Measurements from ENCODE around the gene CYBC1.

Gene CYBC1

DNA sequence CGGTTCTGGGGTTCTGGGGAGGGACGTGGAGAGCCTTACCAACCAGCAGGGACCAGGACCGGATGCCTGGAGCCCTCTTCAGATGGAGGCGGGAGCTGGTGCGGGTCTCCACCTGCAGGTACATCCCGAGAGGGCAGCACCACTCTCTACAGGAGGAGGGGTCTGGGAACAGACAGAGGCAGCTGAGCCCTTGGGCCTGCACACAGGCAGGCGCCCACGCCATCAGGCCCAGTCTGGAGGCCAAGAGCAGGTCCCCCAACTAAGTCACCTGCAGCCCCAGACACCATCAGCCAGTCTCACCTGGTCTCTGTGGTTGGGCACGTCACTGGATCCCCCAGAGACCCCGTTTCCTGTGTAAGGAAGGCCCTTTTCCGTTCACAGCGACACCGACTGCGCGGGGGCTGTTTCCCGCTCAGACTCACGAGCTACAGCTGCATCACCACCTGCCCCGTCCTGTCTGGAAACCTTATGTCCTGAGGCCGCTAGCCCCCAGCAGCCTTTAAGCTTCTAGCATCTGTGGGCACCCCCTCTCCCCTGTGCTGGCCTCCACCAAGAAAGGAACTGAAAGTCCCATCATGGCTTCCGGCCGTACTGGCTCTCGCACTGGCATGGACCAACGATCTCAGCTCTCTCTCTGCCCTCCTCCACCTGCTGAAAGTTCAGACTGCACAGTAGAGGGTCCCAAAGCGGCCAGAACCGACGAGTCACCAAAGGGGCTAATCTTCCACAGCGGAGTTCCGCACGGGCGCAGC lies 1.2 kb downstream of the CYBC1 start:
- H3K27me3 ChIP-seq (replicated peaks; ENCODE audit: control insufficient read depth, insufficient read depth, low read length, poor library complexity, severe bottlenecking), result no peaks in the 10 kb centered on the region
- peak overlapping the region; percentile 92 for H3K27ac ChIP-seq (ENCODE audit: insufficient read depth, low read length, poor library complexity, severe bottlenecking)
- peaks cover 14% of the 10 kb centered on the region for H3K4me1 ChIP-seq (ENCODE audit: control insufficient read depth, insufficient read depth, low read length, poor library complexity, severe bottlenecking)
- H3K36me3 ChIP-seq (ENCODE audit: control insufficient read depth, insufficient read depth, low read length), result peaks cover 25% of the 10 kb centered on the region
- peak overlapping the region; percentile 93 for H3K4me3 ChIP-seq (ENCODE audit: insufficient read depth, low read depth, low read length, poor library complexity, severe bottlenecking)
- H3K9me3 ChIP-seq (ENCODE audit: control insufficient read depth, low read length), result no peaks in the 10 kb centered on the region
- DNase-seq, result peak; percentile 66 to 76 (median 75)

DNA sequence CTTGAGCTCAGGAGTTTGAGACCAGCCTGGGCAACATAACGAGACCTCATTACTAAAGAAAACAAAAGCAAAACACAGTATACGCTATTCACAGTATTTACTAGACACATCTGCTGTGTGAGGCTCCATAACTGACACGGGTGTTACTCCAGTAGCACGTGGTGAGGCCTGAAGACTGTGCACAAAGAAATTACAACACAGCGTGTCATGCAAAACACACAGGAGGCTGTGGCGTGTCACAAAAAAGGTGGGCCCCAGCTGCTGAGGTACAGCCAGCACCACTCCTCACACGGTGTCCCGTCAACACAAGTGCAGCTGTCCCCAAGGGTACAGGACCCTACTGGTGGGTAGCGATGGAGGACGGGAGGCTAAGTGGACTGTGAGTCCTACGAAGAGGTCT lies 2.7 kb downstream of the CYBC1 start:
- no peaks in the 10 kb centered on the region for H3K9me3 ChIP-seq (ENCODE audit: control insufficient read depth, low read length)
- peaks cover 14% of the 10 kb centered on the region for H3K4me1 ChIP-seq (ENCODE audit: control insufficient read depth, insufficient read depth, low read length, poor library complexity, severe bottlenecking)
- H3K27ac ChIP-seq (ENCODE audit: insufficient read depth, low read length, poor library complexity, severe bottlenecking), result no peak overlapping the region
- H3K4me3 ChIP-seq (ENCODE audit: insufficient read depth, low read depth, low read length, poor library complexity, severe bottlenecking), result no peak overlapping the region
- no peaks in the 10 kb centered on the region for H3K27me3 ChIP-seq (replicated peaks; ENCODE audit: control insufficient read depth, insufficient read depth, low read length, poor library complexity, severe bottlenecking)
- no peak for DNase-seq
- peaks cover 39% of the 10 kb centered on the region for H3K36me3 ChIP-seq (ENCODE audit: control insufficient read depth, insufficient read depth, low read length)

DNA sequence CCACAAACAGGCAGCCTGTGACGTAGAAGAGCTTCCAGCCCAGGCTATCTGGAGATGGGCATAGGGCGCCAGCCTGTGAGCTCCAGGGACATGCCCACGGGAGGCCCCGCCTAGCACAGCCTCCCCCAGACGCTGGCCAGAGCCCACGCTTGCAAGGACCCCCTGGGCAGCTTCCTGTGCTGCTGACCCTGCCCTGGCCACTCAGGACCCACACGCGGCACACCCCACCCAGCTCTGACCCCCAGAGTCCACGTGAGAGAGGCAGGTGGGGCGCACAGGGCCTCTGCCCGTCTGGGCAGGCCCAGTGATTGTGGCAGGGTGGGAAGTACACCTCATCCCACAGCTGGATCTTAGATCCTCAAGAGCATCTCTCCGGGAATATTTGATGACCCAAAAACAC lies 3.9 kb downstream of the CYBC1 start:
- Histone ChIP-seq H3K9me3 (ENCODE audit: control insufficient read depth, low read length) (no peaks in the 10 kb centered on the region), H3K36me3 (ENCODE audit: control insufficient read depth, insufficient read depth, low read length) (peaks cover 47% of the 10 kb centered on the region), H3K4me1 (ENCODE audit: control insufficient read depth, insufficient read depth, low read length, poor library complexity, severe bottlenecking) (peaks cover 14% of the 10 kb centered on the region), H3K27me3 (replicated peaks; ENCODE audit: control insufficient read depth, insufficient read depth, low read length, poor library complexity, severe bottlenecking) (no peaks in the 10 kb centered on the region), H3K4me3 (ENCODE audit: insufficient read depth, low read depth, low read length, poor library complexity, severe bottlenecking) (no peak overlapping the region), H3K27ac (ENCODE audit: insufficient read depth, low read length, poor library complexity, severe bottlenecking) (no peak overlapping the region)
- DNase-seq, result no peak

- Histone ChIP-seq H3K27me3 (replicated peaks; ENCODE audit: control insufficient read depth, insufficient read depth, low read length, poor library complexity, severe bottlenecking) (no peaks in the 10 kb centered on the region), H3K4me1 (ENCODE audit: control insufficient read depth, insufficient read depth, low read length, poor library complexity, severe bottlenecking) (peaks cover 10% of the 10 kb centered on the region), H3K4me3 (ENCODE audit: insufficient read depth, low read depth, low read length, poor library complexity, severe bottlenecking) (no peak overlapping the region), H3K36me3 (ENCODE audit: control insufficient read depth, insufficient read depth, low read length) (peaks cover 47% of the 10 kb centered on the region), H3K27ac (ENCODE audit: insufficient read depth, low read length, poor library complexity, severe bottlenecking) (no peak overlapping the region), H3K9me3 (ENCODE audit: control insufficient read depth, low read length) (no peaks in the 10 kb centered on the region)
- no peak for DNase-seq
These were observed 4.4 kb downstream of the CYBC1 start for GRCh38 chr17:82446124-82446523.

DNA sequence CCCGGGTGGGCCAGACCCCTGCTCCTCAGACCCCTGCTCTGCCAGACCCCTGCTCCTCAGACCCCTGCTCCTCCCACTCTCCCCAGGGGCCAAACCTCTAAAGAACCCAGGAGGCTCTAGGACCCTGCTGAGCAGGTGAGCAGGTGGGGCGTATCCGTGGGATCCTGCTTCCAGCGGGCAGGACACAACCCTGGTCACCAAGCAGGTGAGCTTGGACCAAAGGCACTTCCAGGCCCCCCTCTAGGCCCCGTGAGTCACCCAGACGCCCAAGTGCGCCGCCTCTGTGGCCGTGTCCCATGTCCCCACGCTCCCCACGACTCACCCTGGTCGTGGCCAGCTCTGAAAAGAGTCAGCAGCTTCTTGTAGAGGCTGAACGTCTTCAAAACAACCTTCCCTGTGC lies 5.0 kb downstream of the CYBC1 start:
- no peaks in the 10 kb centered on the region for H3K9me3 ChIP-seq (ENCODE audit: control insufficient read depth, low read length)
- H3K27me3 ChIP-seq (replicated peaks; ENCODE audit: control insufficient read depth, insufficient read depth, low read length, poor library complexity, severe bottlenecking), result no peaks in the 10 kb centered on the region
- no peak overlapping the region for H3K27ac ChIP-seq (ENCODE audit: insufficient read depth, low read length, poor library complexity, severe bottlenecking)
- peaks cover 47% of the 10 kb centered on the region for H3K36me3 ChIP-seq (ENCODE audit: control insufficient read depth, insufficient read depth, low read length)
- DNase-seq, result no peak
- H3K4me3 ChIP-seq (ENCODE audit: insufficient read depth, low read depth, low read length, poor library complexity, severe bottlenecking), result no peak overlapping the region
- peaks cover 8% of the 10 kb centered on the region for H3K4me1 ChIP-seq (ENCODE audit: control insufficient read depth, insufficient read depth, low read length, poor library complexity, severe bottlenecking)

GRCh38 chr17:82444941-82445521 lies 5.5 kb downstream of the CYBC1 start:
- H3K27me3 ChIP-seq (replicated peaks; ENCODE audit: control insufficient read depth, insufficient read depth, low read length, poor library complexity, severe bottlenecking), result no peaks in the 10 kb centered on the region
- no peak overlapping the region for H3K27ac ChIP-seq (ENCODE audit: insufficient read depth, low read length, poor library complexity, severe bottlenecking)
- H3K4me3 ChIP-seq (ENCODE audit: insufficient read depth, low read depth, low read length, poor library complexity, severe bottlenecking), result no peak overlapping the region
- no peaks in the 10 kb centered on the region for H3K9me3 ChIP-seq (ENCODE audit: control insufficient read depth, low read length)
- H3K36me3 ChIP-seq (ENCODE audit: control insufficient read depth, insufficient read depth, low read length), result peaks cover 47% of the 10 kb centered on the region
- no peak for DNase-seq
- peaks cover 8% of the 10 kb centered on the region for H3K4me1 ChIP-seq (ENCODE audit: control insufficient read depth, insufficient read depth, low read length, poor library complexity, severe bottlenecking)

- no peak for DNase-seq
- Histone ChIP-seq H3K27me3 (replicated peaks; ENCODE audit: control insufficient read depth, insufficient read depth, low read length, poor library complexity, severe bottlenecking) (no peaks in the 10 kb centered on the region), H3K36me3 (ENCODE audit: control insufficient read depth, insufficient read depth, low read length) (peaks cover 51% of the 10 kb centered on the region), H3K27ac (ENCODE audit: insufficient read depth, low read length, poor library complexity, severe bottlenecking) (no peak overlapping the region), H3K9me3 (ENCODE audit: control insufficient read depth, low read length) (no peaks in the 10 kb centered on the region), H3K4me3 (ENCODE audit: insufficient read depth, low read depth, low read length, poor library complexity, severe bottlenecking) (no peak overlapping the region), H3K4me1 (ENCODE audit: control insufficient read depth, insufficient read depth, low read length, poor library complexity, severe bottlenecking) (peaks cover 8% of the 10 kb centered on the region)
These were observed 6.2 kb downstream of the CYBC1 start for GRCh38 chr17:82444284-82444893.

DNA sequence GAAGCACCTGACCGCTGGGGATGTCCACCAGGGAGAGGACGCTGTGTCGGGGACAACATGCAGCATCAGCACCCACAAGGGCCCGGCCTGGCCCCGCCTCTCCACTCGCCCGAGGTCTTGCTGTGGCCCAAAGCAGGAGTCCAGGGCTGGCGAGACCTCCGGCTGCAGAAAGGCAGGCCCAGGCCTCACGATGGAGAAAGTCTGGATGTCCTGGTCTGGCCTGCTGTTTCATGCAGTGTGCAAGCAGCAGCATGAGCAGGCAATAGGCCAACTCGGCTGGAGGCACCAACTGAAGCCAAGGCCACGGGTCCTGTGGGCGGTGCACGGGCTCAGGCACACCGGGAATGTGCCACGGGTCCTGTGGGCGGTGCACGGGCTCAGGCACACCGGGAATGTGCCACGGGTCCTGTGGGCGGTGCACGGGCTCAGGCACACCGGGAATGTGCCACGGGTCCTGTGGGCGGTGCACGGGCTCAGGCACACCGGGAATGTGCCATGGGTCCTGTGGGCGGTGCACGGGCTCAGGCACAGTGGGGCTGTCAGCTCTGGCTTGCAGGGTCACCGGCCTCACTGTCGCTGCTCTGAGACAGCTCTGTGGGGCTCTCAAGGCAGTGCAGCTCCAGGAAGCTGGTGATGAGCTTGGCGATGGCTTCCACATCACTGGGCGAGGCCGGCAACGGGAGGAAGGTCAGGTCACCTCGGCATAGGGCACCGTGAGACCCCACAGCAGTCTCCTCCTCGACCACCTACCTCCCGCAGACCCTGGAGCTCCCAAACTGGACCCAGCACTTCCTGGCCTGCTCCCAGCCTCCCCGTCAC lies 6.9 kb downstream of the CYBC1 start:
- peaks cover 52% of the 10 kb centered on the region for H3K36me3 ChIP-seq (ENCODE audit: control insufficient read depth, insufficient read depth, low read length)
- no peaks in the 10 kb centered on the region for H3K9me3 ChIP-seq (ENCODE audit: control insufficient read depth, low read length)
- peaks cover 3% of the 10 kb centered on the region for H3K4me1 ChIP-seq (ENCODE audit: control insufficient read depth, insufficient read depth, low read length, poor library complexity, severe bottlenecking)
- no peak overlapping the region for H3K4me3 ChIP-seq (ENCODE audit: insufficient read depth, low read depth, low read length, poor library complexity, severe bottlenecking)
- H3K27ac ChIP-seq (ENCODE audit: insufficient read depth, low read length, poor library complexity, severe bottlenecking), result no peak overlapping the region
- no peak for DNase-seq
- no peaks in the 10 kb centered on the region for H3K27me3 ChIP-seq (replicated peaks; ENCODE audit: control insufficient read depth, insufficient read depth, low read length, poor library complexity, severe bottlenecking)

DNA sequence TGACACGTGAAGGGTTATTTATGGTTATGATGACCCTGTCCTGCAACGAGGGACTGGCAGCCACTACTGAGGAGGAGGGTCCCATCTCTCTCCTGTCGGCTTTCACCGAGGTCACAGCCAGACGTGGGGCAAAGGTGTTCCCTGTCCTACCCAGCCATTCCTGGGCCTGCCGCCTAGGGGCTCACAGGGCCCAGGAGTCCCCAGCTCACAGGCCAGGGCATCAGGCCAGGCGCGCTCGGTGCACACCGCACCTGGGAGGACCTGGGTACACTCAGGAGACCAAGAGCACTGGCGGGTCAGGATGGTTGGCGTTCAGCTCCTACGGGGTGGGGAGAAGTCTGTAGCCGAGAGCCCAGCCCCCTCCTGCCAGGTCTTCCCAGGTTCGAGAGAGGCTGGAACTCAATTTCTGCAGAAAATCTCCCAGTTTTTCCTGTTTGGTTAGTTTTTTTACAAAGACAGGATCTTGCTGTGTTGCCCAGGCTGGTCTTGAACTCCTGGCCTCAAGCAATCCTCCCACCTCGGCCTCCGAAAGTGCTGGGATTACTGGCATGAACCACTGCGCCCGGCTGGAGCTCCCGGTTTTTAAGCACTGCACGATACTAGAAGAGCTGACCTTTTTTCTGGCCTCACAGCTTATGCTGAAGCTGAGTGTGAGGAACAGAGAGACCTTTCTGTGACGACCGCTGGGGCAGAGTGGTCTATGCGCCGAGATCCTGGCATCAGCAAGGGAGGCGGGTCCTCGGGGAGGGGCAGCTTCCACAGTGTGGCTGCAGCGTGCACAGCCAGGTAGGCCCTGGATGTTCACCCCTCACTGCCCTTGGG lies 7.7 kb downstream of the CYBC1 start:
- Histone ChIP-seq H3K36me3 (ENCODE audit: control insufficient read depth, insufficient read depth, low read length) (peaks cover 52% of the 10 kb centered on the region), H3K27ac (ENCODE audit: insufficient read depth, low read length, poor library complexity, severe bottlenecking) (no peak overlapping the region), H3K27me3 (replicated peaks; ENCODE audit: control insufficient read depth, insufficient read depth, low read length, poor library complexity, severe bottlenecking) (no peaks in the 10 kb centered on the region), H3K4me3 (ENCODE audit: insufficient read depth, low read depth, low read length, poor library complexity, severe bottlenecking) (no peak overlapping the region), H3K4me1 (ENCODE audit: control insufficient read depth, insufficient read depth, low read length, poor library complexity, severe bottlenecking) (peaks cover under 1% of the 10 kb centered on the region), H3K9me3 (ENCODE audit: control insufficient read depth, low read length) (no peaks in the 10 kb centered on the region)
- no peak for DNase-seq

All from effector memory CD4-positive, alpha-beta T cell (primary cell).